ENCODE measurements around the gene SDR42E1.

DNA sequence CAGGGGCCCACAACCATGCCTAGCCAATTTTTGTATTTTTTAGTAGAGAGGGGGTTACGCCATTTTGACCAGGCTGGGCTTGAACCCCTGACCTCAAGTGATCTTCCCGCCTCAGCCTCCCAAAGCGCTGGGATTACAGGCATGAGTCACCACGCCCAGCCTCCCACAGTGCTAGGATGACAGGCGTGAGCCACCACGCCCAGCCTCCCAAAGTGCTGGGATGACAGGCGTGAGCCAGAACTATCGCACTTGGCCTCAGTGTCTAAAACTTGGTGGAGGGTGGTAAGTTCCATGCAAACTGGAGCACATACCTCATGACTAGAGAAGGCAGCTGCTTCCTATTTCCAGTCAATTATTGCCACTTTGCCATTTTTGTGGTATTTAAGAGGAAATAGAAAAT, 30.9 kb upstream of the SDR42E1 start:
- TF ChIP-seq, protein P1, sequence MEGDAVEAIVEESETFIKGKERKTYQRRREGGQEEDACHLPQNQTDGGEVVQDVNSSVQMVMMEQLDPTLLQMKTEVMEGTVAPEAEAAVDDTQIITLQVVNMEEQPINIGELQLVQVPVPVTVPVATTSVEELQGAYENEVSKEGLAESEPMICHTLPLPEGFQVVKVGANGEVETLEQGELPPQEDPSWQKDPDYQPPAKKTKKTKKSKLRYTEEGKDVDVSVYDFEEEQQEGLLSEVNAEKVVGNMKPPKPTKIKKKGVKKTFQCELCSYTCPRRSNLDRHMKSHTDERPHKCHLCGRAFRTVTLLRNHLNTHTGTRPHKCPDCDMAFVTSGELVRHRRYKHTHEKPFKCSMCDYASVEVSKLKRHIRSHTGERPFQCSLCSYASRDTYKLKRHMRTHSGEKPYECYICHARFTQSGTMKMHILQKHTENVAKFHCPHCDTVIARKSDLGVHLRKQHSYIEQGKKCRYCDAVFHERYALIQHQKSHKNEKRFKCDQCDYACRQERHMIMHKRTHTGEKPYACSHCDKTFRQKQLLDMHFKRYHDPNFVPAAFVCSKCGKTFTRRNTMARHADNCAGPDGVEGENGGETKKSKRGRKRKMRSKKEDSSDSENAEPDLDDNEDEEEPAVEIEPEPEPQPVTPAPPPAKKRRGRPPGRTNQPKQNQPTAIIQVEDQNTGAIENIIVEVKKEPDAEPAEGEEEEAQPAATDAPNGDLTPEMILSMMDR (IDR thresholded peaks at IDR 0.05) = no peak
- no peak for TF ChIP-seq POLR2AphosphoS5 (IDR thresholded peaks at IDR 0.05; ENCODE audit: low read depth, low read length)

Data from Panc1 (cell line).